Ishikawa (cell line): Measurements from ENCODE around the gene MAB21L1.

ENCODE experiments used
- CEBPB ChIP-seq: IDR thresholded peaks from 2 replicates; pipeline ENCODE4 v1.6.1; 2012
- CREB1 ChIP-seq: IDR thresholded peaks from 2 replicates; pipeline ENCODE4 v1.6.1; 2012; ENCODE audit warnings: low read depth
- EGR1 ChIP-seq: IDR thresholded peaks from 2 replicates; pipeline ENCODE4 v1.6.1; 2012
- EP300 ChIP-seq: IDR thresholded peaks from 2 replicates; pipeline ENCODE4 v1.6.1; 2012; ENCODE audit warnings: borderline replicate concordance
- FOXM1 ChIP-seq: IDR thresholded peaks from 2 replicates; pipeline ENCODE4 v1.6.1; 2012; ENCODE audit warnings: low read depth, borderline replicate concordance
- MAX ChIP-seq: IDR thresholded peaks from 2 replicates; pipeline ENCODE4 v1.6.1; 2012
- NFIC ChIP-seq: IDR thresholded peaks from 2 replicates; pipeline ENCODE4 v1.6.1; 2012
- RAD21 ChIP-seq: IDR thresholded peaks from 2 replicates; pipeline ENCODE4 v1.6.1; 2012; ENCODE audit warnings: low read depth
- REST ChIP-seq: IDR thresholded peaks from 2 replicates; pipeline ENCODE4 v1.6.1; 2012; ENCODE audit warnings: low read depth, mild to moderate bottlenecking
- TAF1 ChIP-seq: IDR thresholded peaks from 2 replicates; pipeline ENCODE4 v1.6.1; 2012; ENCODE audit warnings: low read depth, mild to moderate bottlenecking
- TCF12 ChIP-seq: IDR thresholded peaks from 2 replicates; pipeline ENCODE4 v1.6.1; 2012; ENCODE audit warnings: low read depth
- TEAD4 ChIP-seq: IDR thresholded peaks from 2 replicates; pipeline ENCODE4 v1.6.1; 2012
- USF1 ChIP-seq: IDR thresholded peaks from 2 replicates; pipeline ENCODE4 v1.6.1; 2012
- YY1 ChIP-seq: IDR thresholded peaks from 2 replicates; pipeline ENCODE4 v1.6.1; 2012; ENCODE audit warnings: low read depth
- ZBTB7A ChIP-seq: IDR thresholded peaks from 2 replicates; pipeline ENCODE4 v1.6.1; 2012; ENCODE audit warnings: low read depth

MAB21L1 gene

GRCh38 chr13:35481777-35482176, 5.3 kb upstream of the MAB21L1 start:
- TF ChIP-seq YY1 (no peak), MAX (no peak)

- TF ChIP-seq MAX (no peak), TEAD4 (no peak), CREB1 (no peak), CEBPB (no peak), EGR1 (no peak), RAD21 (no peak), EP300 (no peak), NFIC (no peak), FOXM1 (no peak), REST (no peak), YY1 (no peak), TAF1 (no peak), USF1 (no peak)
Observed at GRCh38 chr13:35480346-35480745, 3.9 kb upstream of the MAB21L1 start.

GRCh38 chr13:35479706-35480105, 3.2 kb upstream of the MAB21L1 start:
- TF ChIP-seq CEBPB: no peak
- TF ChIP-seq FOXM1: no peak
- no peak for TF ChIP-seq EGR1
- no peak for TF ChIP-seq TCF12
- TF ChIP-seq CREB1: no peak
- TF ChIP-seq RAD21: no peak
- TF ChIP-seq NFIC: no peak
- TF ChIP-seq TAF1: no peak
- no peak for TF ChIP-seq TEAD4
- TF ChIP-seq ZBTB7A: no peak
- TF ChIP-seq EP300: no peak
- TF ChIP-seq USF1: no peak
- no peak for TF ChIP-seq REST
- no peak for TF ChIP-seq YY1
- no peak for TF ChIP-seq MAX

- TF ChIP-seq TAF1 (no peak), YY1 (no peak), CREB1 (no peak), MAX (no peak), USF1 (no peak), RAD21 (no peak), NFIC (no peak), FOXM1 (no peak), EGR1 (no peak), TEAD4 (no peak)
Observed at GRCh38 chr13:35479038-35479492, 2.6 kb upstream of the MAB21L1 start.

- TF ChIP-seq FOXM1: no peak
- TF ChIP-seq RAD21: no peak
- no peak for TF ChIP-seq REST
- TF ChIP-seq USF1: no peak
- no peak for TF ChIP-seq TAF1
- TF ChIP-seq EGR1: no peak
- TF ChIP-seq EP300: no peak
- no peak for TF ChIP-seq YY1
- TF ChIP-seq NFIC: no peak
- TF ChIP-seq ZBTB7A: no peak
- no peak for TF ChIP-seq TCF12
- TF ChIP-seq MAX: no peak
Observed at GRCh38 chr13:35478271-35479037, 2.0 kb upstream of the MAB21L1 start.
